CD4-positive, alpha-beta T cell (primary cell): ENCODE measurements around the gene ARHGEF10L. TPM values are rescaled to one million over a fixed set of nuclear protein-coding genes. Genes with fewer than 3 reads are reported as not detected.

Experiments
- ATAC-seq: fragments of 200-7000 bp; cut with Tn5 transposase; one replicate; pipeline ENCODE4 v1.10.0; 2022; ENCODE audit warnings: mild to moderate bottlenecking; ENCODE audit not compliant: poor library complexity
- CTCF ChIA-PET: fragments of 350-600 bp; sonication (Branson Sonifier 250); formaldehyde crosslinking; loops from one replicate; lab custom pipeline; 2021; ENCODE audit warnings: antibody characterized with exemption, inconsistent platforms; lab: Charles Lee
- POLR2A ChIA-PET: fragments of 350-600 bp; sonication (Branson Sonifier 250); formaldehyde crosslinking; loops from one replicate; lab custom pipeline; 2021; ENCODE audit warnings: antibody characterized with exemption, inconsistent platforms; lab: Charles Lee
- DNase-seq, 14 experiments: peaks; one replicate each; pipeline ENCODE4 v3.0.0-alpha.2; 2013 to 2020; ENCODE audit warnings: mixed read lengths in 2 of 14
- H3K27ac ChIP-seq, 2 donors: one replicate each; pipeline versions ENCODE4 v1.5.1 to v1.7.0; 2013; ENCODE audit warnings: low read length in 2 of 2, low read depth in 1 of 2, mild to moderate bottlenecking in 1 of 2
- H3K27me3 ChIP-seq, 2 experiments: 1 replicate in 1 of 2; 2 replicates in 1 of 2; pipeline versions ENCODE4 v1.6.1 to v1.7.0; 2013; ENCODE audit warnings: low read length in 2 of 2, control low read depth in 1 of 2, mild to moderate bottlenecking in 1 of 2, moderate library complexity in 1 of 2; ENCODE audit not compliant: insufficient read depth in 2 of 2, control insufficient read depth in 1 of 2
- H3K36me3 ChIP-seq: one replicate; pipeline ENCODE4 v1.6.1; 2013; ENCODE audit warnings: low read length, control low read depth; ENCODE audit not compliant: insufficient read depth
- H3K4me1 ChIP-seq: one replicate; pipeline ENCODE4 v1.6.1; 2013; ENCODE audit warnings: low read length, control low read depth; ENCODE audit not compliant: insufficient read depth
- H3K4me3 ChIP-seq: one replicate; pipeline ENCODE4 v1.5.1; 2013; ENCODE audit warnings: mild to moderate bottlenecking, low read length, moderate library complexity
- H3K9me3 ChIP-seq, 2 experiments: 1 replicate in 1 of 2; 2 replicates in 1 of 2; pipeline versions ENCODE4 v1.6.1 to v1.7.0; 2013; ENCODE audit warnings: low read length in 2 of 2, mild to moderate bottlenecking in 2 of 2, control low read depth in 1 of 2, moderate library complexity in 1 of 2; ENCODE audit not compliant: control insufficient read depth in 1 of 2, insufficient read depth in 1 of 2
- H3K27ac Mint-ChIP-seq: one replicate; pipeline ENCODE4 v1.8.0; 2020; ENCODE audit warnings: mixed read lengths
- H3K27me3 Mint-ChIP-seq: one replicate; pipeline ENCODE4 v1.8.0; 2021; ENCODE audit warnings: mixed read lengths
- H3K36me3 Mint-ChIP-seq: one replicate; pipeline ENCODE4 v1.8.0; 2021; ENCODE audit warnings: low read depth, mixed read lengths
- H3K4me1 Mint-ChIP-seq: one replicate; pipeline ENCODE4 v1.8.0; 2021; ENCODE audit warnings: low read depth, mixed read lengths
- H3K4me3 Mint-ChIP-seq: one replicate; pipeline ENCODE4 v1.8.0; 2020; ENCODE audit warnings: mild to moderate bottlenecking, mixed read lengths
- H3K9me3 Mint-ChIP-seq: one replicate; pipeline ENCODE4 v1.8.0; 2020; ENCODE audit warnings: mixed read lengths
- intact Hi-C, 2 experiments: fragments of 100-400 bp; cut with DNase I in 1 of 2; cut with micrococcal nuclease in 1 of 2; formaldehyde crosslinking; loops; one replicate each; pipeline versions ENCODE4 v1.15.1 to v1.9.0; 2023 to 2025; cut with DNase I, micrococcal nuclease
- total RNA-seq, 174 experiments: library from RNA in 2 of 174; stranded (reverse) in 2 of 174; gene quantifications; one replicate each; pipeline ENCODE4 v1.2.3 and lab custom pipeline; 2021 to 2026
- TF ChIP-seq, protein P1 (sequence below): fragments of 200-600 bp; IDR thresholded peaks from one replicate; pipeline ENCODE4 v1.8.0; 2022; ENCODE audit warnings: antibody characterized with exemption, mild to moderate bottlenecking

The ARHGEF10L gene
- total RNA-seq, 2 experiments from 2014 or later = 0.11 to 0.22 TPM

- Mint-ChIP-seq H3K36me3 (no peaks in the 10 kb centered on the region), H3K27ac (no peak overlapping the region), H3K27me3 (peaks cover 6% of the 10 kb centered on the region), H3K9me3 (no peaks in the 10 kb centered on the region), H3K4me1 (no peaks in the 10 kb centered on the region), H3K4me3 (no peak overlapping the region)
- no peak for DNase-seq
- Histone ChIP-seq H3K27me3 (no peaks in the 10 kb centered on the region), H3K36me3 (no peaks in the 10 kb centered on the region), H3K9me3 (no peaks in the 10 kb centered on the region), H3K27ac (no peak overlapping the region), H3K4me1 (no peaks in the 10 kb centered on the region), H3K4me3 (no peak overlapping the region)
- ChIA-PET CTCF (no interaction called here), POLR2A (no interaction called here)
- intact Hi-C loops = no loop called here
- TF ChIP-seq, protein P1, sequence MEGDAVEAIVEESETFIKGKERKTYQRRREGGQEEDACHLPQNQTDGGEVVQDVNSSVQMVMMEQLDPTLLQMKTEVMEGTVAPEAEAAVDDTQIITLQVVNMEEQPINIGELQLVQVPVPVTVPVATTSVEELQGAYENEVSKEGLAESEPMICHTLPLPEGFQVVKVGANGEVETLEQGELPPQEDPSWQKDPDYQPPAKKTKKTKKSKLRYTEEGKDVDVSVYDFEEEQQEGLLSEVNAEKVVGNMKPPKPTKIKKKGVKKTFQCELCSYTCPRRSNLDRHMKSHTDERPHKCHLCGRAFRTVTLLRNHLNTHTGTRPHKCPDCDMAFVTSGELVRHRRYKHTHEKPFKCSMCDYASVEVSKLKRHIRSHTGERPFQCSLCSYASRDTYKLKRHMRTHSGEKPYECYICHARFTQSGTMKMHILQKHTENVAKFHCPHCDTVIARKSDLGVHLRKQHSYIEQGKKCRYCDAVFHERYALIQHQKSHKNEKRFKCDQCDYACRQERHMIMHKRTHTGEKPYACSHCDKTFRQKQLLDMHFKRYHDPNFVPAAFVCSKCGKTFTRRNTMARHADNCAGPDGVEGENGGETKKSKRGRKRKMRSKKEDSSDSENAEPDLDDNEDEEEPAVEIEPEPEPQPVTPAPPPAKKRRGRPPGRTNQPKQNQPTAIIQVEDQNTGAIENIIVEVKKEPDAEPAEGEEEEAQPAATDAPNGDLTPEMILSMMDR = no peak
- no peak for ATAC-seq
Measured at GRCh38 chr1:17642943-17643342, 103.4 kb downstream of the ARHGEF10L start.

- H3K27me3 ChIP-seq = no peaks in the 10 kb centered on the region
- peaks cover 6% of the 10 kb centered on the region for H3K27me3 Mint-ChIP-seq
- intact Hi-C loops = no loop called here
- H3K4me1 ChIP-seq = no peaks in the 10 kb centered on the region
- DNase-seq (no peak), ATAC-seq (no peak)
- H3K4me3 Mint-ChIP-seq = no peak overlapping the region
- no peak overlapping the region for H3K27ac Mint-ChIP-seq
- ChIA-PET POLR2A (no interaction called here), CTCF (no interaction called here)
- TF ChIP-seq, protein P1 = no peak
- H3K36me3 Mint-ChIP-seq = no peaks in the 10 kb centered on the region
- no peaks in the 10 kb centered on the region for H3K9me3 Mint-ChIP-seq
- no peaks in the 10 kb centered on the region for H3K36me3 ChIP-seq
- H3K4me3 ChIP-seq = no peak overlapping the region
- H3K4me1 Mint-ChIP-seq = no peaks in the 10 kb centered on the region
- no peaks in the 10 kb centered on the region for H3K9me3 ChIP-seq
- no peak overlapping the region for H3K27ac ChIP-seq
Measured at GRCh38 chr1:17643861-17644703, 104.6 kb downstream of the ARHGEF10L start.

- H3K4me3 ChIP-seq = no peak overlapping the region
- TF ChIP-seq, protein P1 = no peak
- no peaks in the 10 kb centered on the region for H3K4me1 Mint-ChIP-seq
- H3K4me1 ChIP-seq = no peaks in the 10 kb centered on the region
- no peak for ATAC-seq
- peaks cover 6% of the 10 kb centered on the region for H3K27me3 Mint-ChIP-seq
- H3K36me3 ChIP-seq = no peaks in the 10 kb centered on the region
- H3K9me3 Mint-ChIP-seq = no peaks in the 10 kb centered on the region
- H3K36me3 Mint-ChIP-seq = no peaks in the 10 kb centered on the region
- no peaks in the 10 kb centered on the region for H3K9me3 ChIP-seq
- no peak overlapping the region for H3K4me3 Mint-ChIP-seq
- no peaks in the 10 kb centered on the region for H3K27me3 ChIP-seq
- intact Hi-C loops = no loop called here
- CTCF ChIA-PET = no interaction called here
- no peak overlapping the region for H3K27ac ChIP-seq
- POLR2A ChIA-PET = no interaction called here
- no peak overlapping the region for H3K27ac Mint-ChIP-seq
- DNase-seq = no peak
Measured at GRCh38 chr1:17645068-17645911, 105.8 kb downstream of the ARHGEF10L start.
